Right lobe of liver (tissue), 6 donors: ENCODE measurements around the gene RHBDD1. TPM values are rescaled to one million over a fixed set of nuclear protein-coding genes. Genes with fewer than 3 reads are reported as not detected.

ENCODE experiments used
- ATAC-seq, 4 donors: fragments of 200-7000 bp; cut with Tn5 transposase; one replicate each; pipeline ENCODE4 v1.9.1; 2020; ENCODE audit warnings: mild to moderate bottlenecking in 4 of 4, moderate library complexity in 4 of 4
- DNase-seq, 3 donors: peaks; one replicate each; pipeline ENCODE4 v3.0.0-alpha.2; 2020
- H3K27ac ChIP-seq, 3 donors: fragments of 200-600 bp; one replicate each; pipeline ENCODE4 v1.8.0; 2022
- H3K27me3 ChIP-seq, 2 donors: fragments of 200-600 bp; one replicate each; pipeline ENCODE4 v1.8.0; 2022
- H3K36me3 ChIP-seq, 4 donors: fragments of 200-600 bp; sonication (generic) in 1 of 4; one replicate each; pipeline versions ENCODE4 v1.5.1 to v1.8.0; 2017 to 2022; ENCODE audit warnings: control low read depth in 1 of 4
- H3K4me1 ChIP-seq, 4 donors: fragments of 200-600 bp; sonication (generic) in 1 of 4; one replicate each; pipeline versions ENCODE4 v1.5.1 to v1.8.0; 2017 to 2022; ENCODE audit warnings: control low read depth in 1 of 4
- H3K4me3 ChIP-seq, 3 donors: fragments of 200-600 bp; one replicate each; pipeline ENCODE4 v1.8.0; 2022
- H3K9me3 ChIP-seq, 4 donors: fragments of 200-600 bp; sonication (generic) in 1 of 4; one replicate each; pipeline versions ENCODE4 v1.5.1 to v1.8.0; 2017 to 2022; ENCODE audit warnings: control low read depth in 1 of 4
- POLR2A ChIP-seq: fragments of 450-650 bp; IDR thresholded peaks from one replicate; pipeline ENCODE4 v1.6.1; 2017; ENCODE audit warnings: antibody characterized with exemption, mild to moderate bottlenecking
- WGBS: methylation state at CpG from one replicate; pipeline ENCODE4 v1.1.6; 2018; ENCODE audit warnings: low coverage, low lambda C conversion rate; ENCODE audit not compliant: insufficient coverage; ENCODE audit errors: missing lambda C conversion rate; 5-methylcytosine and 5-hydroxymethylcytosine counted together
- intact Hi-C, 2 donors: fragments of 100-400 bp; cut with DNase I; formaldehyde crosslinking; loops; one replicate each; pipeline versions ENCODE4 v1.11.2 to v1.14.1; 2022
- total RNA-seq, 6 experiments: library from RNA; depleted of rRNA in 2 of 6; stranded (reverse); fragments of >200 nt in 2 of 6; fragmentation: NEBNext Ultra II Directional in 3 of 6; extraction: Animal tissue kit (Norgen Biotek cat#: 25700) in 3 of 6; gene quantifications; one replicate each; pipeline versions ENCODE4 v1.1.0 to v1.2.4, GENCODE V29; 2016 to 2023
- TF ChIP-seq, protein P1 (sequence below), 4 donors: fragments of 200-600 bp in 3 of 4; fragments of 450-650 bp in 1 of 4; IDR thresholded peaks; one replicate each; pipeline versions ENCODE4 v1.5.1 to v1.8.0; 2016 to 2022; ENCODE audit warnings: antibody characterized with exemption in 4 of 4, mild to moderate bottlenecking in 2 of 4
- donor health status: DM: no; HTN: yes; CAD: no.
- donor health status: DM: no; HTN: no; CAD: no.
- donor health status: DM: no; HTN: no; CAD: no.
- donor health status: DM: no; HTN: yes; CAD: no.
- donor health status: DM: no; HTN: yes; CAD: no.

The RHBDD1 gene
- total RNA-seq, 6 experiments from 2014 or later, result 14.7 to 25.3 (median 21.0) TPM

DNA sequence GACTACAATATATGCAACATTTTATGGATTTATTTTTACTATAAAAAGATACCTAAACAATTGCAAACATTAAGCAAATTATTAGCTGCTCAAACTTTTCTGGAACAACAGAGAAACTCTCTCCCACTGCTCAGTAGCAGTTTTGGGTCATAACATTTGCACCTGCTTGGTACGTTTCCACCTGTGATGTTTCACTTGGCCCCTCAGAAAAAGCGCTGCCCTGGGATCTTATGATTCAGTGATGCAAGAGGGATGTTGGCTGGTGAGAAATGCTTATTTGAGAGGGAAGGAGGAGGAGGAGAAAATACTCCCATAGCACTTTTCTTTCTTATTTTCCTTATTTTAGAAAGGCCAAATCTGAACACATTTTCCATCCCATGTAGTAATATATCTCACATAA lies 45.4 kb upstream of the RHBDD1 start:
- no peaks in the 10 kb centered on the region for H3K36me3 ChIP-seq
- DNase-seq (no peak), ATAC-seq (no peak)
- peak overlapping the region in 2 of 3 donors; percentile 73 to 74 for H3K4me3 ChIP-seq
- H3K4me1 ChIP-seq, result peaks cover 0 to 28% (median 12%) of the 10 kb centered on the region in 4 donors
- TF ChIP-seq, protein P1, sequence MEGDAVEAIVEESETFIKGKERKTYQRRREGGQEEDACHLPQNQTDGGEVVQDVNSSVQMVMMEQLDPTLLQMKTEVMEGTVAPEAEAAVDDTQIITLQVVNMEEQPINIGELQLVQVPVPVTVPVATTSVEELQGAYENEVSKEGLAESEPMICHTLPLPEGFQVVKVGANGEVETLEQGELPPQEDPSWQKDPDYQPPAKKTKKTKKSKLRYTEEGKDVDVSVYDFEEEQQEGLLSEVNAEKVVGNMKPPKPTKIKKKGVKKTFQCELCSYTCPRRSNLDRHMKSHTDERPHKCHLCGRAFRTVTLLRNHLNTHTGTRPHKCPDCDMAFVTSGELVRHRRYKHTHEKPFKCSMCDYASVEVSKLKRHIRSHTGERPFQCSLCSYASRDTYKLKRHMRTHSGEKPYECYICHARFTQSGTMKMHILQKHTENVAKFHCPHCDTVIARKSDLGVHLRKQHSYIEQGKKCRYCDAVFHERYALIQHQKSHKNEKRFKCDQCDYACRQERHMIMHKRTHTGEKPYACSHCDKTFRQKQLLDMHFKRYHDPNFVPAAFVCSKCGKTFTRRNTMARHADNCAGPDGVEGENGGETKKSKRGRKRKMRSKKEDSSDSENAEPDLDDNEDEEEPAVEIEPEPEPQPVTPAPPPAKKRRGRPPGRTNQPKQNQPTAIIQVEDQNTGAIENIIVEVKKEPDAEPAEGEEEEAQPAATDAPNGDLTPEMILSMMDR (IDR thresholded peaks at IDR 0.05), result no peak
- TF ChIP-seq POLR2A, result no peak
- intact Hi-C loops, result loop anchor here (10.0 kb wide), 3 partner anchors 46 to 126 kb away; no protein-coding TSS in a partner anchor
- 54% methylated on average over 2 of the region's 2 CpGs for WGBS
- no peaks in the 10 kb centered on the region for H3K9me3 ChIP-seq
- H3K27ac ChIP-seq, result peak overlapping the region; percentile 82 to 99 (median 98)
- H3K27me3 ChIP-seq, result no peaks in the 10 kb centered on the region

DNA sequence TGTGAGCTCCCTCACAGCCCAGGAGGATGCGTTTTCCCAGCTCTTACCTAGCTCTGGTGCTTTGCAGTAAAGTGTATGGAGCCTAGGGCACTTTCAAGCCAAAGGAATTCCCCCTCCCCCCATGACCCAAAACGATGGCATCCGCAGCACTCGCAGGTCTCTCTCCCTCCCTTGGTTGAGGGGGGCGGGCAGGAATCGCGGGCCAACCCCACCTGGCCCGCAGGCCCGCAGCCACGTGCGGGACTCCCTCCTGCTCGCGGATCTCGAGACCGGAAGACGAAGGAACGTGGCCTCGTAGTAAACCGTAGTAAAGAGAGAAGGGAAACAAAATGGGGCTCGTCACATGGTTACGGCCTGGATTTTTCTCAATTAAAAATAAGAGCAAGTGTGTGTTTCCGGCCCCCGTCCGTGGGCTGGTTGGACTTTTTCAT lies 44.8 kb upstream of the RHBDD1 start:
- intact Hi-C loops, result loop anchor here (10.0 kb wide), 3 partner anchors 46 to 126 kb away; no protein-coding TSS in a partner anchor
- peak overlapping the region; percentile 48 to 74 (median 73) for H3K4me3 ChIP-seq
- 3% methylated on average over 14 of the region's 24 CpGs for WGBS
- no peaks in the 10 kb centered on the region for H3K36me3 ChIP-seq
- DNase-seq (peak in 2 of 3 donors; percentile 41 to 63), ATAC-seq (peak; percentile 0 to 6 (median 2))
- peak overlapping the region; percentile 82 to 99 (median 98) for H3K27ac ChIP-seq
- TF ChIP-seq POLR2A, result no peak
- TF ChIP-seq, protein P1 (IDR thresholded peaks at IDR 0.05), result no peak
- H3K9me3 ChIP-seq, result no peaks in the 10 kb centered on the region
- peaks cover 0 to 30% (median 13%) of the 10 kb centered on the region in 4 donors for H3K4me1 ChIP-seq
- no peaks in the 10 kb centered on the region for H3K27me3 ChIP-seq

DNA sequence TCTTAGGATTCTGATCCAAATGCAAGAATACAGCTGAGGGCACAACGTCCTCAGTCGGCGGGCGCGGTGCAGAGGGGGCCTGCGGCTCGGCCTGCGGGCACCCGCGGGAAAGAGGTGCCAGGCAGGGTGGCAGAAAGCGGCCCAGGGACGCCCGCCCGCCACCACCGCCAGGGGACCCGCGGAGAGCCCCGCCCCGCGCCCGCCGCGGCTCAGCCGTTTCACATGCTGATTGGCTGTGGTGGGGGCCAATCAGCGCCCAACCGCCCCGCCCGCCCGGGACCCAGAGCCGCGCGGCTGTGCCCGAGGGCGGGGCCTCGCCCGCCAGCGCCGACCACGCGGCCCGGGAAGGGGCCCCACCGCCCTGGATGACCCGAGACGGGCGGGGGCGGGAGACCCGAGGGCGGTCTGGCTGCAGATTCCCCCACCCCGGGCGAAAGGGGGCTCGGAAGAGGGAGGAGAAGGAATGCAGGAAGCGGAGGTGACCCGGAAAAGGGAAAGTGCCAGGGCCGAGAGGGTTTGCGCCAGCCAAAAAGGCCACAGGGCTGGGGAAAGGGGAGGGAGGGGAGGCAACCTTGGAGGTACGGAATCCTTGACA lies 44.3 kb upstream of the RHBDD1 start:
- Histone ChIP-seq H3K4me1 (peaks cover 0 to 35% (median 15%) of the 10 kb centered on the region in 4 donors), H3K4me3 (peak overlapping the region; percentile 48 to 74 (median 73)), H3K27me3 (no peaks in the 10 kb centered on the region), H3K36me3 (no peaks in the 10 kb centered on the region), H3K9me3 (no peaks in the 10 kb centered on the region), H3K27ac (peak overlapping the region; percentile 82 to 99 (median 98))
- peak; percentile 92 to 95 (median 94) for DNase-seq
- TF ChIP-seq, protein P1 (IDR thresholded peaks at IDR 0.05), result peak in 3 of 4 donors; percentile 22 to 71 (median 29)
- peak; percentile 83 for TF ChIP-seq POLR2A
- ATAC-seq, result peak; percentile 76 to 90 (median 82)
- intact Hi-C loops, result loop anchor here (10.0 kb wide), 3 partner anchors 47 to 127 kb away; no protein-coding TSS in a partner anchor
- 0% methylated on average over 10 of the region's 56 CpGs for WGBS

DNA sequence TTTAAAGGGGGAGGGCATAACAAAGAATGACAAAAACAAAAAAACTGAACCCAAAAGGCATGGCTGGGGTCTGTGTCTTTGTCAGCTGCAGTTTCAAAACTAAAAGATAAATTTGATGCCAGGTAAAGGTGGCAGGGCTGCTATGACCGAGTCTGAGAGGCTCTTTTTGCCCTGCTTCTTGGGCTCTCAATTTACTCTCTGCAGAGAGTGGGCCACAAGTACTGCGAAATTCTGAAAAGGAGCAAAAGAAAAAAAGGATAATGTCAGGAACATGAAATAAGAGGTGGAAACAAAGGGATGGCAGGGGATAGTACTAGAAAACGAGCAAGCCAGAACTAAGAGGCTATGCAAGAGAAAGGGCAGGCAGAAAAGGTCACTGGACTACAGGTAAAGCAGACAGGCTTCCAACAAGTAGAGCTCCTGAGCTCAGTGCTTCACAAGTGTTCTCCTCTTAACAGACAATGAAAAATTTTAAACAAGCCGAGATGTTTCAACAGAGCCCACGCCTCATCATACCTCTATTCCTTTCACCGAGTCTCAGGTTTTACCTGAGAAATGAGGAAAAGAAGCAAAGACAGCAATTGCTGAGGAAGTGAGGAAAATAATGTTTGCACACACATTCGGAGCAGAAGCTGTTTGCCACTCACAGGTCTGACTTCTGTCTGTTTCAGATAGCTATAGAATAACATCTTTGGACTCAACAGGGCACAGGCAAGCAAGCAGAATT lies 43.5 kb upstream of the RHBDD1 start:
- ATAC-seq (peak; percentile 19 to 45 (median 26)), DNase-seq (peak in 1 of 3 donors; percentile 52)
- H3K9me3 ChIP-seq, result no peaks in the 10 kb centered on the region
- WGBS, result 16% methylated on average over 7 of the region's 7 CpGs
- no peaks in the 10 kb centered on the region for H3K27me3 ChIP-seq
- H3K4me1 ChIP-seq, result peaks cover 0 to 37% (median 18%) of the 10 kb centered on the region in 4 donors
- H3K36me3 ChIP-seq, result no peaks in the 10 kb centered on the region
- TF ChIP-seq POLR2A, result no peak
- TF ChIP-seq, protein P1 (IDR thresholded peaks at IDR 0.05), result no peak
- H3K4me3 ChIP-seq, result peak overlapping the region; percentile 48 to 74 (median 73)
- intact Hi-C loops, result loop anchor here (10.0 kb wide), 3 partner anchors 48 to 128 kb away; no protein-coding TSS in a partner anchor
- H3K27ac ChIP-seq, result peak overlapping the region; percentile 82 to 99 (median 98)
